Measurements from ENCODE around the gene HNF4A.
A peak's percentile ranks its signal among the peaks of the same experiment; 100 is the strongest.
"Not testable (repeated sequence)": the region's sequence is repeated elsewhere in the genome, so short reads cannot be mapped to it uniquely, and the experiment has no call there.

Gene HNF4A

GRCh38 chr20:44355498-44356352 lies at the start of gene HNF4A:
HNF4A (plus strand) TSS chr20:44355699; CDS start chr20:44355805, 106 bp downstream.
- no peak for DNase-seq
- intact Hi-C loops (cut with DNase I) = no loop called here

DNA sequence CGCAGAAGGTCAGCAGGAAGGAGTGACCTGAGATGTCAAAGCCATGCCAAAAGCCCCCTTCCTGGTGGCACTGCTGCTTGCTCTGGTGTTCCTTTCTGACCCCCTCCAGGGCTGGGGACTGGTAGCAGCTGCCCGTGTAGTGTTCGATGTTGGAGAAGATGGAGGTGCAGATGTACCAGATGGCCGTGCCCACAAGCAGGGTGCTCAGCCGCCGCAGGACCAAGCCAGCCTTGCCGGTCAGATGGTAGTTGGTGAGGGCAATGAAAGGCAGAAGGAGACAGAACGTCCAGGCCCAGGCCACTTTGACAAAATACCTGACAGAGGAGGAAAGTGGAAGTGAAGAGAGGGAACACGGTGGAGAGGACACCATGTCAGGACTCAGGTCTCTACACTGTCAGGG lies 48.6 kb upstream of the HNF4A start:
- peak in 1 of 42 donors; percentile 12 for DNase-seq
- intact Hi-C loops (cut with DNase I) = no loop called here

GRCh38 chr20:44309763-44310663 lies 45.5 kb upstream of the HNF4A start:
- intact Hi-C loops (cut with DNase I) = loop anchor here (2.0 kb wide), 1 partner anchor 99 kb away; the partner anchor contains the start of gene OSER1
- DNase-seq = peak in 3 of 42 donors; percentile 6 to 43 (median 7)

GRCh38 chr20:44310664-44311639 lies 44.5 kb upstream of the HNF4A start, which contains the start of gene FITM2:
FITM2 (minus strand) TSS chr20:44311202; CDS start chr20:44311148, 54 bp downstream.
- DNase-seq = peak; percentile 91 to 100 (median 98)
- intact Hi-C loops (cut with DNase I) = loop anchor here (2.0 kb wide), 1 partner anchor 100 kb away; the partner anchor contains the start of gene OSER1

- DNase-seq = no peak
Observed at GRCh38 chr20:44314870-44315269, 40.6 kb upstream of the HNF4A start.

DNA sequence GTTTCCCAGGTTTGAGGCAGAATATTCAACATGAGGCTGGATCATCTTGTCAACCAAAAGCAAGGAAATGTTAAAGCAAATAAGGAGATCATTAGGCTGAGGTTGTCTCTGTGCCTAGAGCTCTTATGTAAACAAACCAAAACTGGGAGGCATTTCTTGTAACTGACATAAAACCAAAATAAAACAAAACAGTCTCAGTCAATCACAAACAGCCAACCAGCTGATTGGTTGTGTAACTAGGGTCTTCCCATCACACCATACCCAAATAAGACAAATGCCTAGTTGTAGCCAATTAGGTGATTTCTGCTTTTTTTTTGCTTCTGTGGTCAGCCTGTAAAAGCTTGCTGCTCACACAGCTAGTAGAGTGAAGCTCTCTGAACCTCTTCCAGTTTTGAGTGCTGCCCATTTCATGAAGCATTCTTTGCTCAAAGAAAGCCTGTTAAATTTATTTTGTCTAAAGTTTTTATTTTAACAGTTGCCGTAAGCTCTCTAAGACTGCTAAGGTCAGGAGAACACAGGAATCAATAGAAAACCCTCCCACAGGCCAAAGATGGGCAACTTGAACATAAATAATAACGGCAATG lies 35.6 kb upstream of the HNF4A start:
- DNase-seq = no peak
- intact Hi-C loops (cut with DNase I) = no loop called here

More at GRCh38 chr20:44314870-44315269, 40.6 kb upstream of the HNF4A start:
- intact Hi-C loops (cut with DNase I) = no loop called here

DNA sequence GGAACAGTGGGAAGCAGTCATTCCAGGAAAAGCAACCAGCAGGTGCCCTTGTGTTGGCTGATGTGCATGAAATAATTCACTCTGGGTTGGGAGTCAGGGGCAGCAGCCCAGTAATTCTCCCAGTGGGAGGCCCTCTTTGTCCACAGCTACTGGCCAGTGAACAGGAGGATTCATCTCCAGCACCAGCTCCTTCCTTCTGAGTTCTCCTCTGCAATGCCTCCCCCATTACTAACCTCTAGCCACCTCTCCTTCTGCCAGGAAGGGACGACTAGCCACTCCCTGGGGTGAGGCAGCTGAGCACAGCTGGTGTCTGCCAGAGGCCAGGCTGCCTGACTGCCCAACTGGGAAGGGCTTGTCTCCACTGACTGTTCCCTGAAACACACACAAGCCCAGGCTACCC lies 31.2 kb upstream of the HNF4A start:
- no peak for DNase-seq

DNA sequence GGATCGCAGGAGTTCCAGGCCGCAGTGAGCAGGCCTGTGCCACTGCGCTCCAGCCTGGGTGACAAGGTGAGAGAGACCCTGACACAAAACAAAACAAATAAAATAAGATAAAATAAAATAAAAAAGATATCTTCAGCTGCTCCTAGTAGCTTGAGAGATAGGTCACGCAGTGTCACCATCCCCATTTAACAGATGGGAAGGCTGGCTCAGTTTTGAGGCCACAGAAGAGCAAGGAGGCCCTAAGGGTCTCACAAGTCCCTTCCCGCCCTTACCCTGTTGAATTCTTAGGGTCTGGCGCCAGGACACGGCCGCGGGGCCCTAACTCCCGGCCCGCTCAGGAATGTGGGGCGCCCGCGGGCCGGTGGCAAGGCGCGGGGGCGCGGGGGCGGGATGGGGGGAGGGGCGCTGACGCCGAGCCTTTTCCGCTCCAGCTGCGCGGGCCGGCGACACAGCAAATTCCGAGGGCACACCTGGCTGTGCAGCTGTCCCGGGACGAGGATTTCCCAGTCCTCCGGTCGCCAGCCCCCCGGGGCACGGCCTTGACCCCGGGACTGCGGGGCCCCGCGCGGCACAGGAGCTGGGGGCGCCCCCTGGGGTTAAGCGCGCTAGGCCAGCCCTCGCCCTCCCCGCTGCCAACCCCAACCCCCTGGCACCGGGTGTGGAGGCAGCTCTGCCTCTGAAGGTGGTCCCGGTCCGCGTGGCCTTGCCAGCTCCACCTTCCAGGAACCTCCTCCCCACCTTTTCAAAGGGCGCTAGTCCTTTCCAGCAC lies 28.9 kb upstream of the HNF4A start:
- intact Hi-C loops (cut with DNase I) = no loop called here
- DNase-seq = no peak

More for the DNA sequence above, 31.2 kb upstream of the HNF4A start:
- intact Hi-C loops (cut with DNase I) = no loop called here

GRCh38 chr20:44327748-44328147 lies 27.8 kb upstream of the HNF4A start:
- DNase-seq; intact Hi-C loops (cut with DNase I): not testable (repeated sequence)

DNA sequence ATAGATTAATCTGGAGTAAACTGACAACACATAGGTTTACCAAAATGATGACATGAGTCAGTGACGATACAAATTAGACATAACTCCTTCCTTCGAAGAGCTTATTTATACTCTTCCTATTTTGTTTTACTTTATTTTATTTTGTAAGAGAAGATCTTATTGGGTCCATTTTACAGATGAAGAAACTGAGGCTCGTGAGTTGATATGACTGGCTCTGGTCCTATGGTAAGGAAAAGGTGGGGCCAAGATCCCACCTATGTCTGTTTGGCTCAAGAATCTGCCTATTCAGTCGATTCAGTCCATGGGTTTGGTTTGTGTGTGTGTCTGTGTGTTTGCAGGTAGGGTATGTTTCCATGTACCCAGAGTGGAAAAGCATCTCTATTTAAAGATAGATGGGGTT lies 27.1 kb upstream of the HNF4A start:
- intact Hi-C loops (cut with DNase I) = no loop called here
- no peak for DNase-seq

- intact Hi-C loops (cut with DNase I) = no loop called here
- DNase-seq = no peak
Observed at GRCh38 chr20:44331201-44331600, 24.3 kb upstream of the HNF4A start.

DNA sequence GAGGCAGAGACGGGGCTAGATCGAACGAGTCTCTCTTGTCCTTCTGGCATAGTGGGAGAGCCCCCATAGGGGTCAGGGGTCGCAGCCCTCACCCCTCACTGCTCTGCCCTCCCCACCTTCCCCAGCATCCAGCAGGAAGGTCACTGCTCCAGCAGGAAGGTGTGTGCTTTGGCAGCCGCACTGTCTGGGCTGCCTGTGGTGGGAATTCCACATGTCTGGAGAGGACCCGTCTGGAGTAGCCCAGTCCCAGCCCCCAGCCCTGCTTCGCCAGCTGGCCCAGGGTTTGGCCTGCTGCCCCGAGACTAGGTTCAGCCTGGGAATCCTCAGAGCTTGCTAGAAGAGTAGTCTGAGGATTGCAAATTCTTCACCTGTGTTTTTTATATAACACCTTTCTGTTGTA lies 21.2 kb upstream of the HNF4A start:
- intact Hi-C loops (cut with DNase I) = no loop called here
- DNase-seq = no peak

GRCh38 chr20:44334709-44335108 lies 20.8 kb upstream of the HNF4A start:
- no peak for DNase-seq
- intact Hi-C loops (cut with DNase I) = no loop called here

- intact Hi-C loops (cut with DNase I) = no loop called here
- DNase-seq = no peak
Observed at GRCh38 chr20:44335675-44336074, 19.8 kb upstream of the HNF4A start.

GRCh38 chr20:44336086-44336485 lies 19.4 kb upstream of the HNF4A start:
- intact Hi-C loops (cut with DNase I) = no loop called here
- DNase-seq = no peak

GRCh38 chr20:44336725-44337380 lies 18.6 kb upstream of the HNF4A start, which contains the start of gene R3HDML:
R3HDML (plus strand) TSS chr20:44337043; CDS start chr20:44337158, 115 bp downstream.
- no peak for DNase-seq
- intact Hi-C loops (cut with DNase I) = no loop called here

DNA sequence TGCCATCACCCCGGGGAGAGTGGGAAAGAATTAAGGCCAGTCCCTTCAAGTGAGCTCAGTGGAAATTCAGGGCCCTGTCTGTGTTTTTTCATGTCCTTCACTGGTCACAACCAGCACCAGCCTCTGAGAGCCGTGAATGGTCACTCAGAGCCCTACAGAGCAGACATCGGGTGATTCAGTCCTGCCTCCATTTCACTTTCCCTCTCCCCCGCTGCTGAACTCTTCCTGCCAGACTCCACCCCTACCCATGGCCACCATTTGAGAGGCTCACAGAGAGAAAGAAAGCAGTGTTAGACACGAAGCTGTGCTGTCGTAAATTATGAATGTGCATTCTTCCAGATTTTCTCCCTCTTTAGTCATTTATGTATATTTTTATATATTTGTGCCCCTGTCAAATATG lies 13.3 kb upstream of the HNF4A start:
- intact Hi-C loops (cut with DNase I) = no loop called here
- DNase-seq = peak in 1 of 42 donors; percentile 2
